Measurements from ENCODE around the gene ARHGEF17. TPM values are rescaled to one million over a fixed set of nuclear protein-coding genes. Genes with fewer than 3 reads are reported as not detected.

Gene ARHGEF17
- total and polyA plus RNA-seq, 2 donors (not counting 1 experiment from before 2014, with no cell fraction given) = 42.8 to 43.1 TPM

DNA sequence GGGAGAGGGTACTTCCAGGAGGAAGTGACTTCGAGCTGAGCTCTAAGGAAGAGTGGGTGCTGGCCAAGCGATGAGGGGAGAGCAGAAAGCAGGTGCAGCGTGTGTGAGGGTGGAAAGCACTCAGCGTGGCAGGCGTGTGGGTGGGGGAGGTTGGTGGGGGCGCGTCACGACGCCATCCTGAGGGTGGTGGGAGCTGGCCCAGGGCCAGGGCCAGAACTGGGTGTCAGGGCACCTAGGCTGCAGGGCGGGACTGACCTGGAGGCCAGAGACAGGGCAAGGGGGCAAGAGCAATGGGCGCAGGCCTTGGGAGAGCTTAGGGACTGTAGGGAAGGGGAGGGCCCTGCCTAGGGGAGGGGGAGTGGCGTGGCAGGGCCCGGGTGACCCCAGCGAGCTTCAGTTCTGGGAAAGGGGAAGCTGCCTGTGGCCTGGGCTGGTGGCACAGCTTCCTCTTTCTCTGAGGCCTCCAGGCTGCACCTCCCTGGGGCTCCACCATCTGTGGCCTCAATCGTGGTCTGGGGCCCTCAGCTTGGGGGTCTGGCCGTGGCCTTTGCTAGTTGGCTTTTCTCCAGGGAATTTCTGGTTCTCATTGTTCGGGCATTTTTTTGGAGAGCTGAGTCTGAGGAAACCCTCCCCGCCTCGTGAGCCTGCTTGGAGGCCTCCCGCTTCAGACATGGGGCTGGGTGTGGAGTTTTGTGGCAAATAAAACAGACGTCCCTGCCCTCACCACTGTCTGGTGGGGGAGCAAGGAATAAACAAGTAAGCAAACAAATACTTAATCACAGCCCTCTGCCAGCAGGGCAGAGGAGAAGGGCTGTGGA, 77.0 kb downstream of the ARHGEF17 start:
- no peaks in the 10 kb centered on the region for H3K9me3 ChIP-seq (ENCODE audit: control insufficient read depth, insufficient read depth, low read depth, low read length)
- no peaks in the 10 kb centered on the region for H3K4me1 ChIP-seq (ENCODE audit: control insufficient read depth, extremely low read depth, insufficient read depth, low read length)
- no peak overlapping the region for H3K9ac ChIP-seq (ENCODE audit: insufficient read depth, low read length)
- no peaks in the 10 kb centered on the region for H4K20me1 ChIP-seq (ENCODE audit: control insufficient read depth, extremely low read depth, insufficient read depth, low read length)
- no peaks in the 10 kb centered on the region for H3K36me3 ChIP-seq (ENCODE audit: control insufficient read depth, insufficient read depth, low read length)
- H2AFZ ChIP-seq (ENCODE audit: low read length) = no peak overlapping the region
- no peak for DNase-seq (ENCODE audit: low read depth in 2 of 2)
- H3K27me3 ChIP-seq (ENCODE audit: control insufficient read depth, insufficient read depth, low read length) = no peaks in the 10 kb centered on the region
- no peak overlapping the region for H3K4me3 ChIP-seq (replicated peaks in 1 of 4; ENCODE audit: control extremely low read depth in 1 of 4, insufficient read depth in 1 of 4, low read depth in 3 of 4, low read length in 4 of 4)
- H3K27ac ChIP-seq (ENCODE audit: insufficient read depth, low read length) = no peak overlapping the region
- peaks cover 3% of the 10 kb centered on the region for H3K79me2 ChIP-seq (ENCODE audit: control insufficient read depth, insufficient read depth, low read length)
- no peak for TF ChIP-seq EZH2 (IDR thresholded peaks at IDR 0.05; ENCODE audit: low read length, missing control alignments)
- TF ChIP-seq, protein P1, sequence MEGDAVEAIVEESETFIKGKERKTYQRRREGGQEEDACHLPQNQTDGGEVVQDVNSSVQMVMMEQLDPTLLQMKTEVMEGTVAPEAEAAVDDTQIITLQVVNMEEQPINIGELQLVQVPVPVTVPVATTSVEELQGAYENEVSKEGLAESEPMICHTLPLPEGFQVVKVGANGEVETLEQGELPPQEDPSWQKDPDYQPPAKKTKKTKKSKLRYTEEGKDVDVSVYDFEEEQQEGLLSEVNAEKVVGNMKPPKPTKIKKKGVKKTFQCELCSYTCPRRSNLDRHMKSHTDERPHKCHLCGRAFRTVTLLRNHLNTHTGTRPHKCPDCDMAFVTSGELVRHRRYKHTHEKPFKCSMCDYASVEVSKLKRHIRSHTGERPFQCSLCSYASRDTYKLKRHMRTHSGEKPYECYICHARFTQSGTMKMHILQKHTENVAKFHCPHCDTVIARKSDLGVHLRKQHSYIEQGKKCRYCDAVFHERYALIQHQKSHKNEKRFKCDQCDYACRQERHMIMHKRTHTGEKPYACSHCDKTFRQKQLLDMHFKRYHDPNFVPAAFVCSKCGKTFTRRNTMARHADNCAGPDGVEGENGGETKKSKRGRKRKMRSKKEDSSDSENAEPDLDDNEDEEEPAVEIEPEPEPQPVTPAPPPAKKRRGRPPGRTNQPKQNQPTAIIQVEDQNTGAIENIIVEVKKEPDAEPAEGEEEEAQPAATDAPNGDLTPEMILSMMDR (conservative IDR thresholded peaks at IDR 0.05 in 1 of 2, IDR thresholded peaks at IDR 0.05 in 1 of 2; ENCODE audit: low read depth in 1 of 2, low read length in 2 of 2) = no peak
- H3K4me2 ChIP-seq (ENCODE audit: extremely low read depth, insufficient read depth, low read length) = no peak overlapping the region

- Histone ChIP-seq H4K20me1 (ENCODE audit: control insufficient read depth, extremely low read depth, insufficient read depth, low read length) (no peaks in the 10 kb centered on the region), H3K9me3 (ENCODE audit: control insufficient read depth, insufficient read depth, low read depth, low read length) (no peaks in the 10 kb centered on the region), H3K27ac (ENCODE audit: insufficient read depth, low read length) (no peak overlapping the region), H3K9ac (ENCODE audit: insufficient read depth, low read length) (no peak overlapping the region), H3K36me3 (ENCODE audit: control insufficient read depth, insufficient read depth, low read length) (no peaks in the 10 kb centered on the region), H3K4me1 (ENCODE audit: control insufficient read depth, extremely low read depth, insufficient read depth, low read length) (no peaks in the 10 kb centered on the region), H3K79me2 (ENCODE audit: control insufficient read depth, insufficient read depth, low read length) (peaks cover 3% of the 10 kb centered on the region), H2AFZ (ENCODE audit: low read length) (no peak overlapping the region), H3K27me3 (ENCODE audit: control insufficient read depth, insufficient read depth, low read length) (no peaks in the 10 kb centered on the region), H3K4me3 (replicated peaks in 1 of 4; ENCODE audit: control extremely low read depth in 1 of 4, insufficient read depth in 1 of 4, low read depth in 3 of 4, low read length in 4 of 4) (no peak overlapping the region), H3K4me2 (ENCODE audit: extremely low read depth, insufficient read depth, low read length) (no peak overlapping the region)
- no peak for TF ChIP-seq EZH2 (IDR thresholded peaks at IDR 0.05; ENCODE audit: low read length, missing control alignments)
- TF ChIP-seq, protein P1 (conservative IDR thresholded peaks at IDR 0.05 in 1 of 2, IDR thresholded peaks at IDR 0.05 in 1 of 2; ENCODE audit: low read depth in 1 of 2, low read length in 2 of 2) = no peak
- DNase-seq (ENCODE audit: low read depth in 2 of 2) = no peak
These were observed 77.9 kb downstream of the ARHGEF17 start for GRCh38 chr11:73386016-73386415.

- no peaks in the 10 kb centered on the region for H3K36me3 ChIP-seq (ENCODE audit: control insufficient read depth, insufficient read depth, low read length)
- DNase-seq (ENCODE audit: low read depth in 2 of 2) = no peak
- TF ChIP-seq, protein P1 (conservative IDR thresholded peaks at IDR 0.05 in 1 of 2, IDR thresholded peaks at IDR 0.05 in 1 of 2; ENCODE audit: low read depth in 1 of 2, low read length in 2 of 2) = no peak
- no peak for TF ChIP-seq EZH2 (IDR thresholded peaks at IDR 0.05; ENCODE audit: low read length, missing control alignments)
- H3K4me3 ChIP-seq (replicated peaks in 1 of 4; ENCODE audit: control extremely low read depth in 1 of 4, insufficient read depth in 1 of 4, low read depth in 3 of 4, low read length in 4 of 4) = no peak overlapping the region
- H3K27ac ChIP-seq (ENCODE audit: insufficient read depth, low read length) = no peak overlapping the region
- no peak overlapping the region for H3K9ac ChIP-seq (ENCODE audit: insufficient read depth, low read length)
- H4K20me1 ChIP-seq (ENCODE audit: control insufficient read depth, extremely low read depth, insufficient read depth, low read length) = no peaks in the 10 kb centered on the region
- no peaks in the 10 kb centered on the region for H3K4me1 ChIP-seq (ENCODE audit: control insufficient read depth, extremely low read depth, insufficient read depth, low read length)
- H3K9me3 ChIP-seq (ENCODE audit: control insufficient read depth, insufficient read depth, low read depth, low read length) = no peaks in the 10 kb centered on the region
- H3K27me3 ChIP-seq (ENCODE audit: control insufficient read depth, insufficient read depth, low read length) = no peaks in the 10 kb centered on the region
- H3K4me2 ChIP-seq (ENCODE audit: extremely low read depth, insufficient read depth, low read length) = no peak overlapping the region
- H2AFZ ChIP-seq (ENCODE audit: low read length) = no peak overlapping the region
- peaks cover 3% of the 10 kb centered on the region for H3K79me2 ChIP-seq (ENCODE audit: control insufficient read depth, insufficient read depth, low read length)
These were observed 78.5 kb downstream of the ARHGEF17 start for GRCh38 chr11:73386546-73386945.
